Fibroblast of villous mesenchyme (primary cell): Measurements from ENCODE around the gene STXBP4. TPM values are rescaled to one million over a fixed set of nuclear protein-coding genes. Genes with fewer than 3 reads are reported as not detected.
"Not testable (repeated sequence)": the region's sequence is repeated elsewhere in the genome, so short reads cannot be mapped to it uniquely, and the experiment has no call there.

ENCODE experiments used
- DNase-seq: peaks from one replicate; pipeline ENCODE4 v3.0.0-alpha.2; 2010; ENCODE audit warnings: low read depth
- H3K4me3 ChIP-seq: 2 replicates; pipeline ENCODE4 v1.5.1; 2011; ENCODE audit warnings: low read depth, mild to moderate bottlenecking, low read length
- CTCF ChIP-seq: IDR thresholded peaks from 2 replicates; pipeline ENCODE4 v1.5.1; 2012; ENCODE audit warnings: low read depth, mild to moderate bottlenecking, low read length; ENCODE audit not compliant: insufficient read depth
- total RNA-seq: library from RNA; depleted of rRNA; stranded (reverse); fragments of >200 nt; gene quantifications from 2 replicates; pipeline ENCODE4 v1.2.3, GENCODE V29; 2012

Gene STXBP4
- total RNA-seq, 1 donor, result 16.8 TPM

GRCh38 chr17:55069983-55070529 lies 101.5 kb downstream of the STXBP4 start:
- TF ChIP-seq CTCF, result no peak
- H3K4me3 ChIP-seq, result no peak overlapping the region
- DNase-seq, result no peak

- H3K4me3 ChIP-seq, result no peak overlapping the region
- no peak for TF ChIP-seq CTCF
- DNase-seq, result peak; percentile 6
Measured at GRCh38 chr17:55072898-55073297, 104.3 kb downstream of the STXBP4 start.

GRCh38 chr17:55073467-55073866 lies 104.9 kb downstream of the STXBP4 start:
- DNase-seq, H3K4me3 ChIP-seq: not testable (repeated sequence)

- H3K4me3 ChIP-seq, result no peak overlapping the region
- TF ChIP-seq CTCF, result no peak
- DNase-seq, result no peak
Measured at GRCh38 chr17:55081559-55081958, 113.0 kb downstream of the STXBP4 start.

DNA sequence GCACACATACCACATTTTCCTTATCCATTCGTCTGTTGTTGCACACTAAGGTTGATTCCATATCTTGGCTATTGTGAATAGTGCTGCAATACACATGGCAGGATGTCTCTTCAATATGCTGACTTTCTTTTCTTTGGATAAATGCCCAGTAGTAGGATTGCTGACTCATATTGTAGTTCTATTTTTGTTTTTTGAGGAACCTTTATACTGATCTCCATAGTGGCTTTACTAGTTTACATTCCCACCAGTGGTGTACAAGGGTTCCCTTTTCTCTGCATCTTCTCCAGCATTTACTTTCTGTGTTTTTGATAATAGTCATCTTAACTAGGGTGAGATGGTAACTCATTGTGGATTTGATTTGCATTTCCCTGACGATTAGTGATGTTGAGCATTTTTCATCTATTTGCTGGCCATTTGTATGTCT lies 118.1 kb downstream of the STXBP4 start:
- TF ChIP-seq CTCF, result no peak
- no peak overlapping the region for H3K4me3 ChIP-seq
- peak; percentile 76 for DNase-seq

DNA sequence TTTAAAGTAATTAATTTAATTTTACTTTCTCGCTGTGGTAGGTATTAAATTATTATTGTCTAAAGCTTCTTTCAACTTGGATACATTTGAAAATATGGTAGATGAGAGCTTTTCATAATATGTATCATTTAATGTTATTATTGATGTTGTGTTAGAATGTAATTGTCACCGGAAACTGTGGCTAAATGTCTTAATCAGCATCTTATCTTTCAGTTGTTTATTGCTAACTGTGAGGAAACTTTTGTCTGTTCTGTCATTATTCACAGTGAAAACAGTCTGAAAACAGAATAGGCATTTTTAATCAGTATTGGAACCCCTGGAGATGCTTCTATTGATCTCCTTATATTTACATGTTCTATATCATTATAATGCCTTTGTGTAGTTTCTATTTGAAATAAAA lies 120.7 kb downstream of the STXBP4 start:
- no peak for DNase-seq
- H3K4me3 ChIP-seq, result no peak overlapping the region
- no peak for TF ChIP-seq CTCF

- no peak for TF ChIP-seq CTCF
- peak; percentile 9 for DNase-seq
Measured at GRCh38 chr17:55090079-55090492, 121.5 kb downstream of the STXBP4 start.

More at GRCh38 chr17:55090079-55090492, 121.5 kb downstream of the STXBP4 start:
- H3K4me3 ChIP-seq, result no peak overlapping the region
